ENCODE results near the gene APOH. TPM values are rescaled to one million over a fixed set of nuclear protein-coding genes. Genes with fewer than 3 reads are reported as not detected.

Gene APOH
- polyA plus RNA-seq, 1 experiment = not detected

GRCh38 chr17:66210208-66210574 is 19.0 kb downstream of the APOH start:
- ChIA-PET CTCF (interaction anchor here (0.6 to 1.9 kb wide), 2 partner anchors 10 to 1614 kb away, joined by 4 to 14 read pairs; no protein-coding TSS in a partner anchor), POLR2A (interaction anchor here (0.6 kb wide), 1 partner anchor 957 kb away, joined by 7 read pairs; no protein-coding TSS in a partner anchor)
- DNase-seq (ENCODE audit: low read depth) = no peak
- TF ChIP-seq CTCF (IDR thresholded peaks at IDR 0.05; ENCODE audit: insufficient read depth, low read depth, low read length) = no peak
- Histone ChIP-seq H3K36me3 (ENCODE audit: control insufficient read depth, insufficient read depth, low read length) (no peaks in the 10 kb centered on the region), H3K4me3 (ENCODE audit: low read depth, low read length) (no peak overlapping the region), H3K27me3 (ENCODE audit: control insufficient read depth, insufficient read depth, low read length) (peaks cover 4% of the 10 kb centered on the region)

GRCh38 chr17:66207936-66208335 is 21.3 kb downstream of the APOH start:
- CTCF ChIA-PET = interaction anchor here (1.9 kb wide), 1 partner anchor 7 kb away, joined by 14 read pairs; no protein-coding TSS in a partner anchor
- no peak for TF ChIP-seq CTCF (IDR thresholded peaks at IDR 0.05; ENCODE audit: insufficient read depth, low read depth, low read length)
- no peak for DNase-seq (ENCODE audit: low read depth)
- Histone ChIP-seq H3K4me3 (ENCODE audit: low read depth, low read length) (no peak overlapping the region), H3K36me3 (ENCODE audit: control insufficient read depth, insufficient read depth, low read length) (no peaks in the 10 kb centered on the region), H3K27me3 (ENCODE audit: control insufficient read depth, insufficient read depth, low read length) (no peaks in the 10 kb centered on the region)
- POLR2A ChIA-PET = no interaction called here

GRCh38 chr17:66203274-66204015 is 25.8 kb downstream of the APOH start:
- CTCF ChIA-PET = interaction anchor here (1.0 kb wide), 1 partner anchor 697 kb away, joined by 3 read pairs; no protein-coding TSS in a partner anchor
- Histone ChIP-seq H3K27me3 (ENCODE audit: control insufficient read depth, insufficient read depth, low read length) (no peaks in the 10 kb centered on the region), H3K4me3 (ENCODE audit: low read depth, low read length) (no peak overlapping the region), H3K36me3 (ENCODE audit: control insufficient read depth, insufficient read depth, low read length) (no peaks in the 10 kb centered on the region)
- POLR2A ChIA-PET = no interaction called here
- no peak for TF ChIP-seq CTCF (IDR thresholded peaks at IDR 0.05; ENCODE audit: insufficient read depth, low read depth, low read length)
- DNase-seq (ENCODE audit: low read depth) = no peak

GRCh38 chr17:66200685-66201092 is 28.5 kb downstream of the APOH start:
- no peaks in the 10 kb centered on the region for H3K36me3 ChIP-seq (ENCODE audit: control insufficient read depth, insufficient read depth, low read length)
- ChIA-PET CTCF (interaction anchor here (0.5 to 2.3 kb wide), 19 partner anchors 8 to 1162 kb away, joined by 3 to 14 read pairs (median 3); partner anchors contain the start of gene CEP112), POLR2A (no interaction called here)
- H3K27me3 ChIP-seq (ENCODE audit: control insufficient read depth, insufficient read depth, low read length) = no peaks in the 10 kb centered on the region
- H3K4me3 ChIP-seq (ENCODE audit: low read depth, low read length) = no peak overlapping the region
- TF ChIP-seq CTCF (IDR thresholded peaks at IDR 0.05; ENCODE audit: insufficient read depth, low read depth, low read length) = peak; percentile 74
- no peak for DNase-seq (ENCODE audit: low read depth)

- CTCF ChIA-PET = interaction anchor here (1.2 to 1.7 kb wide), 2 partner anchors 52 to 476 kb away, joined by 3 to 6 read pairs; no protein-coding TSS in a partner anchor
- H3K36me3 ChIP-seq (ENCODE audit: control insufficient read depth, insufficient read depth, low read length) = no peaks in the 10 kb centered on the region
- no peak overlapping the region for H3K4me3 ChIP-seq (ENCODE audit: low read depth, low read length)
- H3K27me3 ChIP-seq (ENCODE audit: control insufficient read depth, insufficient read depth, low read length) = no peaks in the 10 kb centered on the region
- DNase-seq (ENCODE audit: low read depth) = no peak
- no peak for TF ChIP-seq CTCF (IDR thresholded peaks at IDR 0.05; ENCODE audit: insufficient read depth, low read depth, low read length)
- POLR2A ChIA-PET = no interaction called here
Measured at GRCh38 chr17:66198242-66198641, 31.0 kb downstream of the APOH start.
